Stimulated activated naive CD8-positive, alpha-beta T cell treated with anti-CD3 and anti-CD28 coated beads, Interleukin-15, amount 100 ng/mL, for 72 hours (primary cell): ENCODE results near the gene IDH3G.
"Not testable (repeated sequence)": the region's sequence is repeated elsewhere in the genome, so short reads cannot be mapped to it uniquely, and the experiment has no call there.

Experiments
- ATAC-seq: fragments of 150-1000 bp; cut with Tn5 transposase; 2 replicates; pipeline ENCODE4 v1.10.0; 2021; ENCODE audit warnings: mild to moderate bottlenecking, moderate library complexity
- DNase-seq, 2 donors: peaks; one replicate each; pipeline ENCODE4 v3.0.0; 2021 to 2022
- H3K27ac Mint-ChIP-seq, 2 donors: one replicate each; pipeline ENCODE4 v1.8.0; 2022; ENCODE audit warnings: mild to moderate bottlenecking in 2 of 2, mixed read lengths in 2 of 2, moderate library complexity in 2 of 2
- H3K27me3 Mint-ChIP-seq: one replicate; pipeline ENCODE4 v1.8.0; 2022; ENCODE audit warnings: mixed read lengths
- H3K4me1 Mint-ChIP-seq: one replicate; pipeline ENCODE4 v1.8.0; 2022; ENCODE audit warnings: mild to moderate bottlenecking, mixed read lengths
- H3K4me3 Mint-ChIP-seq, 2 donors: one replicate each; pipeline ENCODE4 v1.8.0; 2022; ENCODE audit warnings: mild to moderate bottlenecking in 2 of 2, mixed read lengths in 2 of 2, moderate library complexity in 1 of 2
- H3K9me3 Mint-ChIP-seq, 2 donors: one replicate each; pipeline ENCODE4 v1.8.0; 2022; ENCODE audit warnings: mixed read lengths in 2 of 2

The IDH3G gene

DNA sequence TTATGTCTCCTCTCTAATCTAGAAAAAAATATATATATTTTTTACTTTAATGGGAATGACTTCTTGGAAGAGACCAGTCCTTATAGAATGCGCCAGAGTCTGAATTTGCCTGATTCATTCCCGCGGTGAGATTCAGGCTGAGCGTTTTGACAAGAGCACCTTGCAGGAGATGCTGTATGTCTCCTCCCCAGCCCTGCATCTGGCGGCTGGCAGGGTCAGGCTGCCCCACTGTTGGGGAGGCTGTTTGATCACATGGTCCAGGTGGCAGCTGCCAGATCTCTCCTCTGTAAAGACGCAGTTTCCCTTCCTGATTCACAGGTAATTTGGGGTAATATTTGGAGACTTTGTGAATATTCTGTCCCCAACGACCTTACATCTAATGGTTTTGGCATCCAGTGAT is 26.4 kb upstream of the IDH3G start:
- H3K9me3 Mint-ChIP-seq, result no peaks in the 10 kb centered on the region
- DNase-seq (no peak), ATAC-seq (no peak)
- peaks cover 43% of the 10 kb centered on the region for H3K4me1 Mint-ChIP-seq
- no peak overlapping the region for H3K4me3 Mint-ChIP-seq
- H3K27me3 Mint-ChIP-seq, result no peaks in the 10 kb centered on the region
- no peak overlapping the region for H3K27ac Mint-ChIP-seq

DNA sequence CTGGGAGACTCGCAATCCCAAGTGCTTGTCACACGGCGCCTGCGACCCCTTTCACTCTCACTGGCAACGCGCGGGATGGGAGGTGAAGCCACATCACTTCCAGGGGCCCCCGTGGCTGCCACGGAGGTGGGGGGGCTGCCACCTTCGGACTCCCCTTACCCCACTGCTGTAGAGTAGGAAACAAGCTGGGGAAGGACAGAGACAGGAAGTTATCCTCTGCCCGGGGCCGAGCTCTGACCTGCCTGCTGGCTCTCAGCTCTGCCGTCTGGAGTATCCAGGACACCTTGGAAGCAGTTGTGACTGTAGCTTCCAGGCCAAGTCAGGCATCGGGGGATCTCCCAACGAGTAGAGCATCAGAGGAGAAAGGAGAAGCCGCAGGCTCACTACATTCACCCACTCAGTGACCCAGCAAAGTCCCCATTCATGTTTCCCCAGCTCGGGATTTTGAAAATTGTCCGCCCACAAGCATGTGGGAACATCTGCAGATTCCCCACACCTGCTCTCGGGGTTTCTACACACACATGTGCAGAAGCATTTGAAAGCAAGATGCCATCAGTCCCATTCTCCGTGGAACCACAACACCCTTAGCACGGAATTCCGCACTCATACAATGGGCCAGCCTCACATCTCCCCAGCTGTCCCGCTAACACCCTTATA is 25.3 kb upstream of the IDH3G start:
- peak overlapping the region; percentile 59 to 62 for H3K4me3 Mint-ChIP-seq
- no peak overlapping the region for H3K27ac Mint-ChIP-seq
- H3K9me3 Mint-ChIP-seq, result no peaks in the 10 kb centered on the region
- DNase-seq, result no peak
- ATAC-seq, result peak; percentile 10
- H3K4me1 Mint-ChIP-seq, result peaks cover 51% of the 10 kb centered on the region
- peaks cover 5% of the 10 kb centered on the region for H3K27me3 Mint-ChIP-seq

DNA sequence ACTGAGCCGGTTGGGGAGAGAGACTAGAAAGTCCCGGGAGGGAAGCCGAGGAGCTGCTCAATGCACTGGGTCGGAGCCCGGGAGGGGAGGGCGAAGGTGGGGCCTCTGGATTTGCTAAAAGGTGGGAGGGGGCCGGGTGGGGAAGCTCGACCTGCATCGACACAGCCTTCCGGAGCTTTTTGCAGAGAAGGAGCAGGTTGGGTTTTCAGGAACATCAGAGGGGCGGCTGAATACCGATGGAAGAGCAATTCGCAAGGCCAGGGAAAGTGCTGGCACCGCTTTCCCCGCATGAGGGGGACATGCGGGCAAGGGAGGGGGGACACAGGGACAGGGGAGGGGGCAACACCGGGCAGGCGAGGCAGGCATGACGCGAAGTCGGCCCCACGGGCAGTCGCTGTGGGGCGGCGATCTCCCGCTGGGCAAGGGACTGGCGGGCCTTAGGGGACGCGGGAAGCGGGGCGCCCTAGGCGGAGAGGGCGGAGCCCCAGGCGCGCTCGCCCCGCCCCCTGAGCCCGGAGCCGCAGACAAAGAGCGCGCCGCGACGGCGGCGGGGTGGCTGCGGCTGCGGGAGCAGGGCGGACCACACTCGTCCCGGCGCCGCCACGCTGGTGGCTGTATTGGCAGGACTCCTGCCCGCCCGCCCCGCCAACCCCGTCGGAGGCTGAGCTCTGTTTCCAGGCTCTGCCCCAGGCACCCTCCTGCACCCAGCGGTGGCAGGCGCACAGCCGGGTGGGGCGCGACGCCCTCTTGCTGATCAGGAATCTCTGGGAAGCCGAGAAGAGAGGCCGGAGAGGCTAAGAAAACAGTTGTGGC is 24.6 kb upstream of the IDH3G start:
- Mint-ChIP-seq H3K4me1 (peaks cover 51% of the 10 kb centered on the region), H3K27me3 (peaks cover 7% of the 10 kb centered on the region), H3K27ac (no peak overlapping the region), H3K9me3 (no peaks in the 10 kb centered on the region), H3K4me3 (peak overlapping the region; percentile 61 to 72)
- peak; percentile 30 to 38 for DNase-seq
- ATAC-seq, result peak; percentile 68

DNA sequence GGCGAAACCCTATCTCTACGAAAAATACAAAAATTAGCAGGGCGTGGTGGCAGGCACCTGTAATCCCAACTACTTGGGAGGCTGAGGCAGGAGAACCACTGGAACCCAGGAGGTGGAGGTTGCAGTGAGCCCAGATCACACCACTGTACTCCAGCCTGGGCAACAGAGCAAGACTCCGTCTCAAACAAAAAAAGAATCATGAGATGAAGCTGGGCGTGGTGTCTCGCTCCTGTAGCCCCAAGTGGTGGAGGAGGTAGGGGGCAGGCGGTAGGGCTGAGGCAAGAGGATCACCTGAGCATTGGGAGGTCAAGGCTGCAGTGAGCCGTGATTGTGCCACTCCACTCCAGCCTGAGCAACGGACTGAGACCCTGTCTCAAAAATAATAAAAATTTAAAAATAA is 23.9 kb upstream of the IDH3G start:
- H3K27ac Mint-ChIP-seq, DNase-seq, ATAC-seq, H3K9me3 Mint-ChIP-seq, H3K27me3 Mint-ChIP-seq: not testable (repeated sequence)
- Mint-ChIP-seq H3K4me1 (peaks cover 51% of the 10 kb centered on the region), H3K4me3 (peak overlapping the region; percentile 15 to 72)

- H3K27me3 Mint-ChIP-seq, result peaks cover 7% of the 10 kb centered on the region
- H3K9me3 Mint-ChIP-seq, result no peaks in the 10 kb centered on the region
- H3K27ac Mint-ChIP-seq, result peak overlapping the region in 1 of 2 donors; percentile 65
- H3K4me3 Mint-ChIP-seq, result no peak overlapping the region
- peak; percentile 71 for ATAC-seq
- peaks cover 43% of the 10 kb centered on the region for H3K4me1 Mint-ChIP-seq
- DNase-seq, result peak in 1 of 2 donors; percentile 38
Measured at GRCh38 chrX:153816831-153817690, 22.9 kb upstream of the IDH3G start.

- DNase-seq (no peak), ATAC-seq (no peak)
- Mint-ChIP-seq H3K27ac (no peak overlapping the region), H3K4me1 (peaks cover 26% of the 10 kb centered on the region), H3K27me3 (peaks cover 7% of the 10 kb centered on the region), H3K4me3 (no peak overlapping the region), H3K9me3 (no peaks in the 10 kb centered on the region)
Measured at GRCh38 chrX:153814591-153815315, 20.6 kb upstream of the IDH3G start.

DNA sequence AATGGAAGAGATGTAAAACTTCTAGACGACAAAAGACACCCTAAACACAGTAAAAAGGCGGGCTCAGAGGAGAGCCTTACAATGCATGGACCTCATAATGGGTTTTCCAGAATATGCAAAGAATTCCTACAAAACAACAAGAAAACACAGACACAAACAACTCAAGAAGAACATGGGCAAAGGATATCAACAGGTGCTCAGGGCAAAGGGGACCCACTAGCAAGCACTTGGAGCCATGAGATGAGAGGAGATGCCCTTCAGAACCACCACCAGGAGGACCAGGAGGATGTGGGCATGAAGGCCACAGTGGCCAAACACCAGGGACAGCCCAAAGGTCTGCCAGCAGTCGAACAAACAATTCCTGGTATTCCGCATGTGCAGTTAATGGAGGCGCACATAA is 19.0 kb upstream of the IDH3G start:
- no peaks in the 10 kb centered on the region for H3K9me3 Mint-ChIP-seq
- no peak overlapping the region for H3K4me3 Mint-ChIP-seq
- ATAC-seq (no peak), DNase-seq (no peak)
- no peak overlapping the region for H3K27ac Mint-ChIP-seq
- peaks cover 7% of the 10 kb centered on the region for H3K27me3 Mint-ChIP-seq
- H3K4me1 Mint-ChIP-seq, result peaks cover 20% of the 10 kb centered on the region

DNA sequence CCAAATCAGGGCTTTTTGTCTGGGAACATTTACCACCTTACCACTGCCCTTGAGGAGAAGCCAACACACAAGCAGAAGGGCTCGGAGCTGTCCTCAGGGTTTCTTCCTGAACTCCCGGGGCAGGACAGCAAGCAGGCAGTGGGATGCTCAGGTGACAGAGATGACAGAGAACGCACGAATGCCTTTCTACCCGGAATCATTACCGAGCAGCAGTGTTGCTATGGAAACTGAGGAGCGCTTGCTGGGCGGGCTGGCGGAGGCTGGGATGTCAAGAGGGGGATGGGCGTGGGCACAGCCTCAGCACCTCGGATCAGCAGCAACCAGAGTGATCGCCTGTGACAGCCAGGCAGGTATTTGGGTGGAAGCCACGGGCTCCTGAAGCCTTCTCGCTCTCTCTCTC is 18.0 kb upstream of the IDH3G start:
- Mint-ChIP-seq H3K4me3 (no peak overlapping the region), H3K27me3 (peaks cover 7% of the 10 kb centered on the region), H3K4me1 (peaks cover 17% of the 10 kb centered on the region), H3K9me3 (no peaks in the 10 kb centered on the region), H3K27ac (no peak overlapping the region)
- DNase-seq (no peak), ATAC-seq (no peak)

DNA sequence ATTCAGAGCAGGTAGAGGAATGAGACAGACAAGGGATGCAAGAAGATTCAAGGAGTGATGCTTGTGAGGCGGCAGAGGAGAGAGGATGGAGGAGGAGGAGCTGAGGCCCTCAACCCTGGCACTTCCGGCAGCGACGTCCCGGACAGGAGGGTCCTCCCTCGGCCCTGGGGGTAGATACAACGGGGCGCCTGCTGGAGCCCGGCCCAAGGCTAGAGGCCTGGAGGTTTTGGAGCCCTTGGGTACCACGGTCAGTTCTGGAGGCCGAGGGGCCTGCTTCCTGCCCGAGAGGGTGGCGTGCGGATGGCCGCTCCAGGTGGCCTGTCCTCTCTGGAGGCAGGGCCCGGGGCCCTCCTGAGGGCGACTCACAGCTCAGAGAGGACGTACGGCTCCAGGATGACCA is 13.8 kb upstream of the IDH3G start:
- ATAC-seq (no peak), DNase-seq (no peak)
- Mint-ChIP-seq H3K9me3 (no peaks in the 10 kb centered on the region), H3K4me3 (no peak overlapping the region), H3K27ac (no peak overlapping the region), H3K27me3 (no peaks in the 10 kb centered on the region), H3K4me1 (no peaks in the 10 kb centered on the region)

GRCh38 chrX:153806999-153807575 is 12.9 kb upstream of the IDH3G start:
- no peak overlapping the region for H3K27ac Mint-ChIP-seq
- ATAC-seq, result no peak
- H3K4me3 Mint-ChIP-seq, result no peak overlapping the region
- DNase-seq, result no peak
- H3K9me3 Mint-ChIP-seq, result no peaks in the 10 kb centered on the region
- peaks cover 6% of the 10 kb centered on the region for H3K4me1 Mint-ChIP-seq
- no peaks in the 10 kb centered on the region for H3K27me3 Mint-ChIP-seq

DNA sequence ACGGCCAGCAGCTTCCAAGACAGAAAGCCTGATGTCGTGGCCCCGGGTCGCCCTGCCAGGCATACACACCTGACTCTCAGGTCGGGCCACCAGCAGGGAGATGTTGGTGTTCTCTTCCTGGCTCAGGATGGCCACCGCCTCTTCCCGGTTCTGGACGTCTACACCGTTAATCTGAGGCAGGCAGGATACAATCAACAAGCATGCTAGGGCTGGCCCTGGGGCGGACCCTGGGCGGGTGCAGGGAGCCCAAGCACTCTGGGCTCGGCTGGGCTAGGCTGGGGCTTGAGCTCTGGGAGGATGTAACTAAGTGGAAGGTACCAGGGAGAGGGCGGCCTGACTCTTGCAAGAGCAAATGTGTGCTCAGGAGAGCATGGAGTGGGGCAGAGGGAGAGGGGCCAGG is 11.3 kb upstream of the IDH3G start:
- Mint-ChIP-seq H3K27me3 (no peaks in the 10 kb centered on the region), H3K9me3 (no peaks in the 10 kb centered on the region)
- ATAC-seq, result no peak

GRCh38 chrX:153804621-153805020 is 10.4 kb upstream of the IDH3G start:
- DNase-seq, result no peak
- H3K4me3 Mint-ChIP-seq, result no peak overlapping the region
- no peaks in the 10 kb centered on the region for H3K27me3 Mint-ChIP-seq
- no peak for ATAC-seq
- no peaks in the 10 kb centered on the region for H3K9me3 Mint-ChIP-seq
- no peak overlapping the region for H3K27ac Mint-ChIP-seq
- H3K4me1 Mint-ChIP-seq, result peaks cover 6% of the 10 kb centered on the region

More for the DNA sequence above, 11.3 kb upstream of the IDH3G start:
- DNase-seq, result no peak
- Mint-ChIP-seq H3K4me1 (peaks cover 6% of the 10 kb centered on the region), H3K27ac (no peak overlapping the region), H3K4me3 (no peak overlapping the region)

DNA sequence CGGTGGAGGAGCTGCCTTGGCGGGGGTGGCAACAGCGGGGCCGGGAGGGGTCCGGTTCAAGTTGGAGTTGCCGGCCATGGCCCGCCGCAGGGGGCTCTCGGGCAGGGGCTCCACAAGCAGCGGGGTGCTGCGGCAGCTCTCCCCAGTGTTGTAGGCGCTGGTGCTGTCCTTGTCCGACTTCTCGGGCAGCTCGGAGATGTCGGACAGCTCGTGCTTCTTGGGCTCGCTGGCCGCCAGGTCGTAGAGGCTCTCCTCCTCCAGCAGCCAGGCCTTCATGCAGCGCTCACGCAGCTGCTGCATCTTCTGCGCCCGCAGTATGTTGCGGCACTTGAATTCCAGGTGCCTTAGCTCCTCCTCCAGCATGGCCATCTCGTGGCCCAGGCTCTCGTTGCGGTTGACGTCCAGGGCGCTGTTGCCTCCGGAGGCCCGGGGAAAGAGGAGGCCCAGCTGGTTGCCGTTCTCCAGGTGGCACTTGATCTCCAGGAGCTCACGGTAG is 10.0 kb upstream of the IDH3G start:
- no peaks in the 10 kb centered on the region for H3K9me3 Mint-ChIP-seq
- H3K27me3 Mint-ChIP-seq, result no peaks in the 10 kb centered on the region
- ATAC-seq (no peak), DNase-seq (no peak)
- peaks cover 6% of the 10 kb centered on the region for H3K4me1 Mint-ChIP-seq
- H3K27ac Mint-ChIP-seq, result no peak overlapping the region
- H3K4me3 Mint-ChIP-seq, result no peak overlapping the region

- ATAC-seq (peak; percentile 35), DNase-seq (no peak)
- Mint-ChIP-seq H3K27me3 (no peaks in the 10 kb centered on the region), H3K27ac (no peak overlapping the region), H3K4me3 (no peak overlapping the region), H3K4me1 (peaks cover 6% of the 10 kb centered on the region), H3K9me3 (no peaks in the 10 kb centered on the region)
Measured at GRCh38 chrX:153803211-153804099, 9.3 kb upstream of the IDH3G start.
